Neural progenitor cell (in vitro differentiated cells): ENCODE results near the gene TSPEAR. TPM values are rescaled to one million over a fixed set of nuclear protein-coding genes. Genes with fewer than 3 reads are reported as not detected.
"Not testable (repeated sequence)": the region's sequence is repeated elsewhere in the genome, so short reads cannot be mapped to it uniquely, and the experiment has no call there.

Experiments used
- DNase-seq: peaks from one replicate; pipeline ENCODE4 v3.0.0-alpha.2; 2016; ENCODE audit warnings: low spot score
- H2AFZ ChIP-seq: fragments of 200-600 bp; sonication (generic); replicated peaks from 2 replicates; pipeline ENCODE4 v1.6.1; 2016; ENCODE audit warnings: antibody characterized with exemption
- H3F3A ChIP-seq: fragments of 200-600 bp; sonication (generic); 2 replicates; pipeline ENCODE4 v1.6.1; 2016; ENCODE audit warnings: antibody characterized with exemption, low read depth
- H3K27ac ChIP-seq: fragments of 200-600 bp; sonication (generic); 2 replicates; pipeline ENCODE4 v1.5.1; 2016; ENCODE audit warnings: mild to moderate bottlenecking
- H3K27me3 ChIP-seq: fragments of 200-600 bp; sonication (generic); 2 replicates; pipeline ENCODE4 v1.6.1; 2016; ENCODE audit warnings: mild to moderate bottlenecking, moderate library complexity
- H3K36me3 ChIP-seq: fragments of 200-600 bp; sonication (generic); 2 replicates; pipeline ENCODE4 v1.5.1; 2016
- H3K4me1 ChIP-seq: fragments of 200-600 bp; sonication (generic); 2 replicates; pipeline ENCODE4 v1.6.1; 2016; ENCODE audit warnings: mixed run types
- H3K4me2 ChIP-seq: fragments of 200-600 bp; sonication (generic); 2 replicates; pipeline ENCODE4 v1.6.1; 2016
- H3K4me3 ChIP-seq: fragments of 200-600 bp; sonication (generic); 2 replicates; pipeline ENCODE4 v1.5.1; 2016
- H3K79me2 ChIP-seq: fragments of 200-600 bp; sonication (generic); 2 replicates; pipeline ENCODE4 v1.6.1; 2016; ENCODE audit warnings: low read depth
- H3K9ac ChIP-seq: fragments of 200-600 bp; sonication (generic); 2 replicates; pipeline ENCODE4 v1.6.1; 2016
- H3K9me3 ChIP-seq: fragments of 200-600 bp; sonication (generic); 2 replicates; pipeline ENCODE4 v1.5.1; 2016; ENCODE audit warnings: low read depth
- H4K20me1 ChIP-seq: fragments of 200-600 bp; sonication (generic); 2 replicates; pipeline ENCODE4 v1.6.1; 2016; ENCODE audit warnings: low read depth
- H3K27ac Mint-ChIP-seq: 3 replicates; pipeline ENCODE4 v1.8.0; 2021; ENCODE audit warnings: mixed read lengths
- H3K27me3 Mint-ChIP-seq: 2 replicates; pipeline ENCODE4 v1.8.0; 2022; ENCODE audit warnings: low read depth, mild to moderate bottlenecking, inconsistent platforms, moderate library complexity, mixed read lengths; ENCODE audit not compliant: insufficient read depth
- H3K36me3 Mint-ChIP-seq: 3 replicates; pipeline ENCODE4 v1.8.0; 2021; ENCODE audit warnings: mixed read lengths
- H3K4me1 Mint-ChIP-seq: 3 replicates; pipeline ENCODE4 v1.8.0; 2021; ENCODE audit warnings: mixed read lengths
- H3K4me3 Mint-ChIP-seq: 3 replicates; pipeline ENCODE4 v1.8.0; 2021; ENCODE audit warnings: mild to moderate bottlenecking, moderate library complexity, mixed read lengths
- H3K9me3 Mint-ChIP-seq: 3 replicates; pipeline ENCODE4 v1.8.0; 2020; ENCODE audit warnings: mixed read lengths
- CTCF ChIP-seq: fragments of 200-600 bp; sonication (generic); IDR thresholded peaks from 2 replicates; pipeline ENCODE4 v1.5.1; 2017; ENCODE audit warnings: antibody characterized with exemption, mild to moderate bottlenecking
- EZH2 ChIP-seq: fragments of 200-600 bp; sonication (generic); IDR thresholded peaks from 2 replicates; pipeline ENCODE4 v1.6.1; 2017; ENCODE audit warnings: antibody characterized with exemption, mild to moderate bottlenecking, moderate library complexity
- EZH2phosphoT487 ChIP-seq: fragments of 200-600 bp; sonication (generic); IDR thresholded peaks from 2 replicates; pipeline ENCODE4 v1.6.1; 2017; ENCODE audit warnings: antibody characterized with exemption
- total RNA-seq: library from RNA; depleted of rRNA; stranded (reverse); fragments of >200 nt; gene quantifications from 2 replicates; pipeline ENCODE4 v1.2.3, GENCODE V29; 2015; ENCODE audit warnings: low replicate concordance

TSPEAR gene
- total RNA-seq, 1 donor from 2014 or later: not detected

GRCh38 chr21:44628707-44629391, 82.5 kb downstream of the TSPEAR start:
- no peak overlapping the region for H3K9ac ChIP-seq
- H3K4me2 ChIP-seq: no peak overlapping the region
- peaks cover 2% of the 10 kb centered on the region for H3F3A ChIP-seq
- no peak for DNase-seq
- H3K27me3 ChIP-seq: no peaks in the 10 kb centered on the region
- no peak overlapping the region for H3K4me3 ChIP-seq
- no peaks in the 10 kb centered on the region for H4K20me1 ChIP-seq
- no peak overlapping the region for H2AFZ ChIP-seq
- H3K4me1 Mint-ChIP-seq: no peaks in the 10 kb centered on the region
- peaks cover 13% of the 10 kb centered on the region for H3K9me3 ChIP-seq
- H3K27me3 Mint-ChIP-seq: peaks cover 2% of the 10 kb centered on the region
- no peaks in the 10 kb centered on the region for H3K36me3 Mint-ChIP-seq
- TF ChIP-seq EZH2: no peak
- no peak for TF ChIP-seq CTCF
- no peak for TF ChIP-seq EZH2phosphoT487
- no peaks in the 10 kb centered on the region for H3K36me3 ChIP-seq
- H3K4me1 ChIP-seq: no peaks in the 10 kb centered on the region
- H3K27ac ChIP-seq: no peak overlapping the region
- H3K27ac Mint-ChIP-seq: no peak overlapping the region
- no peaks in the 10 kb centered on the region for H3K79me2 ChIP-seq
- peaks cover 41% of the 10 kb centered on the region for H3K9me3 Mint-ChIP-seq
- no peak overlapping the region for H3K4me3 Mint-ChIP-seq

DNA sequence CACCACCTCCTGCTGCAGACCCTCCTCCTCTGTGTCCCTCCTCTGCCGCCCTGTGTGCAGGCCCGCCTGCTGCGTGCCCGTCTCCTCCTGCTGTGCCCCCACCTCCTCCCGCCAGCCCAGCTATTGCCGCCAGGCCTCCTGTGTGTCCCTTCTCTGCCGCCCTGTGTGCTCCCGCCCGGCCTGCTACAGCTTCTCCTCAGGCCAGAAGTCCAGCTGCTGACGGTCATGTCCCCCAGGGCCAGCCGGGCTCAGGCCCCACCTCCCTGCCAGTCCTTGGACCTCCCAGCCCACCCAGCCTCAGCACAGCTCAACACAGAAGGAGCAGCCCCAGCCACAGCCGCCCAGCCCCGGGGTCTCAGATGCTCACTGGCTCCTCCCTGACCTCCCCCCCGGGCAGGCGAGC, 83.5 kb downstream of the TSPEAR start:
- not testable (repeated sequence) for H2AFZ ChIP-seq, H3K27ac Mint-ChIP-seq, H3K4me1 Mint-ChIP-seq, H4K20me1 ChIP-seq, H3K79me2 ChIP-seq, H3K36me3 Mint-ChIP-seq, H3K27ac ChIP-seq, H3K27me3 ChIP-seq, H3K4me2 ChIP-seq, H3K4me1 ChIP-seq, H3F3A ChIP-seq, H3K36me3 ChIP-seq, H3K4me3 ChIP-seq, H3K27me3 Mint-ChIP-seq, H3K9ac ChIP-seq, H3K4me3 Mint-ChIP-seq, DNase-seq
- peaks cover 22% of the 10 kb centered on the region for H3K9me3 ChIP-seq
- peaks cover 44% of the 10 kb centered on the region for H3K9me3 Mint-ChIP-seq

- H3K36me3 ChIP-seq, H4K20me1 ChIP-seq, H3K27me3 ChIP-seq, H2AFZ ChIP-seq, H3K4me2 ChIP-seq, H3K27me3 Mint-ChIP-seq, H3K27ac ChIP-seq, H3K36me3 Mint-ChIP-seq, H3K4me1 ChIP-seq, H3K4me3 Mint-ChIP-seq, H3K9ac ChIP-seq, H3F3A ChIP-seq, H3K4me3 ChIP-seq, DNase-seq, H3K79me2 ChIP-seq, H3K4me1 Mint-ChIP-seq, H3K27ac Mint-ChIP-seq: not testable (repeated sequence)
- H3K9me3 ChIP-seq: peaks cover 17% of the 10 kb centered on the region
- H3K9me3 Mint-ChIP-seq: peaks cover 47% of the 10 kb centered on the region
Observed at GRCh38 chr21:44627181-44627822, 84.1 kb downstream of the TSPEAR start.

GRCh38 chr21:44626673-44627143, 84.7 kb downstream of the TSPEAR start, which contains the start of gene KRTAP10-9:
KRTAP10-9 (plus strand) TSS chr21:44627093; CDS start chr21:44627172, 79 bp downstream.
- peaks cover 13% of the 10 kb centered on the region for H3K9me3 ChIP-seq
- DNase-seq: no peak
- H4K20me1 ChIP-seq: no peaks in the 10 kb centered on the region
- no peaks in the 10 kb centered on the region for H3K36me3 Mint-ChIP-seq
- H2AFZ ChIP-seq: no peak within 1 kb of the TSS
- H3K36me3 ChIP-seq: no peaks in the 10 kb centered on the region
- H3K27me3 ChIP-seq: no peaks in the 10 kb centered on the region
- H3K4me2 ChIP-seq: no peak within 1 kb of the TSS
- peaks cover 45% of the 10 kb centered on the region for H3K9me3 Mint-ChIP-seq
- H3K4me3 ChIP-seq: no peak within 1 kb of the TSS
- H3K27me3 Mint-ChIP-seq: peaks cover 2% of the 10 kb centered on the region
- no peak within 1 kb of the TSS for H3K27ac Mint-ChIP-seq
- H3K27ac ChIP-seq: no peak within 1 kb of the TSS
- no peaks in the 10 kb centered on the region for H3F3A ChIP-seq
- TF ChIP-seq EZH2: no peak
- TF ChIP-seq EZH2phosphoT487: no peak
- no peak for TF ChIP-seq CTCF
- H3K4me1 ChIP-seq: no peaks in the 10 kb centered on the region
- H3K4me3 Mint-ChIP-seq: no peak within 1 kb of the TSS
- no peaks in the 10 kb centered on the region for H3K79me2 ChIP-seq
- no peaks in the 10 kb centered on the region for H3K4me1 Mint-ChIP-seq
- H3K9ac ChIP-seq: no peak within 1 kb of the TSS
